Measurements from ENCODE around the gene GABARAPL1.

- TF ChIP-seq CTCF (IDR thresholded peaks at IDR 0.05) (no peak), MAX (IDR thresholded peaks at IDR 0.05) (no peak), EP300 (IDR thresholded peaks at IDR 0.05) (no peak), POLR2A (IDR thresholded peaks at IDR 0.05; ENCODE audit: low read length) (no peak), ELK1 (IDR thresholded peaks at IDR 0.05; ENCODE audit: low read depth, low read length) (no peak), RAD21 (conservative IDR thresholded peaks at IDR 0.05 in 1 of 2, IDR thresholded peaks at IDR 0.05 in 1 of 2) (no peak), ZNF302 (CRISPR knock-in tag; IDR thresholded peaks at IDR 0.05) (no peak), PHF8 (IDR thresholded peaks at IDR 0.05; ENCODE audit: borderline replicate concordance, low read depth) (no peak), POLR2AphosphoS2 (conservative IDR thresholded peaks at IDR 0.05; ENCODE audit: low read length) (no peak), BHLHE40 (IDR thresholded peaks at IDR 0.05; ENCODE audit: low read depth, low read length) (no peak), CEBPB (IDR thresholded peaks at IDR 0.05) (no peak), REST (IDR thresholded peaks at IDR 0.05) (no peak)
Observed at GRCh38 chr12:10189653-10190052, 23.0 kb upstream of the GABARAPL1 start.
